KG1 (cell line): ENCODE results near the gene SPPL3.

Source experiments
- DNase-seq: peaks from one replicate; lab custom pipeline; 2025; lab: John Stamatoyannopoulos, UW

SPPL3 gene

GRCh38 chr12:120720987-120721801 is 183.0 kb downstream of the SPPL3 start:
- no peak for DNase-seq

GRCh38 chr12:120720234-120720986 is 183.7 kb downstream of the SPPL3 start:
- no peak for DNase-seq

GRCh38 chr12:120719496-120720233 is 184.5 kb downstream of the SPPL3 start:
- no peak for DNase-seq

GRCh38 chr12:120719072-120719471 is 185.1 kb downstream of the SPPL3 start:
- no peak for DNase-seq

GRCh38 chr12:120718055-120718454 is 186.1 kb downstream of the SPPL3 start:
- no peak for DNase-seq

- peak; percentile 40 for DNase-seq
Measured at GRCh38 chr12:120713861-120714482, 190.2 kb downstream of the SPPL3 start.

- DNase-seq = no peak
Measured at GRCh38 chr12:120712610-120713009, 191.5 kb downstream of the SPPL3 start.
